Ovary (tissue), 3 donors: ENCODE results near the gene SH3TC2.

Experiments used
- EP300 ChIP-seq: sonication (generic); formaldehyde crosslinking; IDR thresholded peaks from one replicate; pipeline ENCODE4 v1.6.1; 2017; ENCODE audit warnings: antibody characterized with exemption
- POLR2A ChIP-seq: fragments of 450-650 bp; IDR thresholded peaks from one replicate; pipeline ENCODE4 v1.6.1; 2017; ENCODE audit warnings: antibody characterized with exemption, mild to moderate bottlenecking, moderate library complexity
- TF ChIP-seq, protein P1 (sequence below), 3 donors: fragments of 450-650 bp in 2 of 3; fragments of 200-600 bp in 1 of 3; IDR thresholded peaks; one replicate each; pipeline versions ENCODE4 v1.5.1 to v1.8.0; 2016 to 2022; ENCODE audit warnings: antibody characterized with exemption in 3 of 3, mild to moderate bottlenecking in 1 of 3
- donor health status: DM: no; HTN: no; CAD: no.

DNA sequence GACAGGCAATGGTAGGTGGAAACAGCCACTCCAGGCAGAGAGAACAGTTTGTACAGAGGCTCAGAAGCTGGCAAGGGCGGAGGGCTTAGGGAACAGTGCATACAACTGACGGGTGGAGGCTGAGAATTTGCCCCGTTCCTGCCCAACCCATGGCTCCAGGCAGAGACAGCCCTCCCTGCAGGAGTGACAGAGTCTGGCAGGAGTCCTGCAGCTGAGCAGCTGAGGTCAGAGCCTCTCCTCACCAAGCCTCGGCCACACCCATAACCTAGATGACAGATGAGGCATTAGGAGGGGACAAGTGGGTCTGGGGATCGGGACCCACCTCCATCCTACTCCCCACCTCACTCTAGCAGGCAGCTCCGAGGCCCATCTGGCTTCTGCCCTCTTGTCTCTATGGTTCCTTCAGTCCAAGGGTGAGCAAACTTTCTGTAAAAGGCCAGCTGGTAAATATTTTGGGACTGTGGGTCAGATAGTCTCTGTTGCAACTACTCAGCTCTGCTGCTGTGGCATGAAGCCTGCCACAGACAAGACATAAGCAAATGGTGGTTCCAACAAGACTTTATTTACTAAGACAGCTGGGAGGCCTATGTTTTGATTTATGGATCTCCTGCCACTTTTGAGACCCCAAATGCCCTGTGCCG is 83.7 kb downstream of the SH3TC2 start:
- TF ChIP-seq, protein P1, sequence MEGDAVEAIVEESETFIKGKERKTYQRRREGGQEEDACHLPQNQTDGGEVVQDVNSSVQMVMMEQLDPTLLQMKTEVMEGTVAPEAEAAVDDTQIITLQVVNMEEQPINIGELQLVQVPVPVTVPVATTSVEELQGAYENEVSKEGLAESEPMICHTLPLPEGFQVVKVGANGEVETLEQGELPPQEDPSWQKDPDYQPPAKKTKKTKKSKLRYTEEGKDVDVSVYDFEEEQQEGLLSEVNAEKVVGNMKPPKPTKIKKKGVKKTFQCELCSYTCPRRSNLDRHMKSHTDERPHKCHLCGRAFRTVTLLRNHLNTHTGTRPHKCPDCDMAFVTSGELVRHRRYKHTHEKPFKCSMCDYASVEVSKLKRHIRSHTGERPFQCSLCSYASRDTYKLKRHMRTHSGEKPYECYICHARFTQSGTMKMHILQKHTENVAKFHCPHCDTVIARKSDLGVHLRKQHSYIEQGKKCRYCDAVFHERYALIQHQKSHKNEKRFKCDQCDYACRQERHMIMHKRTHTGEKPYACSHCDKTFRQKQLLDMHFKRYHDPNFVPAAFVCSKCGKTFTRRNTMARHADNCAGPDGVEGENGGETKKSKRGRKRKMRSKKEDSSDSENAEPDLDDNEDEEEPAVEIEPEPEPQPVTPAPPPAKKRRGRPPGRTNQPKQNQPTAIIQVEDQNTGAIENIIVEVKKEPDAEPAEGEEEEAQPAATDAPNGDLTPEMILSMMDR (IDR thresholded peaks at IDR 0.05), result no peak
- TF ChIP-seq EP300 (no peak), POLR2A (no peak)
